Measurements from ENCODE around the gene PTBP2. TPM values are rescaled to one million over a fixed set of nuclear protein-coding genes. Genes with fewer than 3 reads are reported as not detected.

PTBP2 gene
- total RNA-seq, 2 donors from 2014 or later: 33.0 to 66.0 TPM

GRCh38 chr1:96837057-96837780, 115.6 kb downstream of the PTBP2 start:
- Histone ChIP-seq H3K27me3 (replicated peaks; ENCODE audit: insufficient read depth) (no peaks in the 10 kb centered on the region), H3K4me3 (no peak overlapping the region), H3K9me3 (no peaks in the 10 kb centered on the region), H3K4me1 (ENCODE audit: control insufficient read depth in 1 of 2, low read depth in 2 of 2) (no peaks in the 10 kb centered on the region), H3K27ac (no peak overlapping the region), H3K36me3 (no peaks in the 10 kb centered on the region)
- no peak for ATAC-seq (ENCODE audit: insufficient number of reproducible peaks, low FRiP score, low read depth)
- TF ChIP-seq, protein P1, sequence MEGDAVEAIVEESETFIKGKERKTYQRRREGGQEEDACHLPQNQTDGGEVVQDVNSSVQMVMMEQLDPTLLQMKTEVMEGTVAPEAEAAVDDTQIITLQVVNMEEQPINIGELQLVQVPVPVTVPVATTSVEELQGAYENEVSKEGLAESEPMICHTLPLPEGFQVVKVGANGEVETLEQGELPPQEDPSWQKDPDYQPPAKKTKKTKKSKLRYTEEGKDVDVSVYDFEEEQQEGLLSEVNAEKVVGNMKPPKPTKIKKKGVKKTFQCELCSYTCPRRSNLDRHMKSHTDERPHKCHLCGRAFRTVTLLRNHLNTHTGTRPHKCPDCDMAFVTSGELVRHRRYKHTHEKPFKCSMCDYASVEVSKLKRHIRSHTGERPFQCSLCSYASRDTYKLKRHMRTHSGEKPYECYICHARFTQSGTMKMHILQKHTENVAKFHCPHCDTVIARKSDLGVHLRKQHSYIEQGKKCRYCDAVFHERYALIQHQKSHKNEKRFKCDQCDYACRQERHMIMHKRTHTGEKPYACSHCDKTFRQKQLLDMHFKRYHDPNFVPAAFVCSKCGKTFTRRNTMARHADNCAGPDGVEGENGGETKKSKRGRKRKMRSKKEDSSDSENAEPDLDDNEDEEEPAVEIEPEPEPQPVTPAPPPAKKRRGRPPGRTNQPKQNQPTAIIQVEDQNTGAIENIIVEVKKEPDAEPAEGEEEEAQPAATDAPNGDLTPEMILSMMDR (IDR thresholded peaks at IDR 0.05): no peak
- no peak for DNase-seq (ENCODE audit: low spot score)

DNA sequence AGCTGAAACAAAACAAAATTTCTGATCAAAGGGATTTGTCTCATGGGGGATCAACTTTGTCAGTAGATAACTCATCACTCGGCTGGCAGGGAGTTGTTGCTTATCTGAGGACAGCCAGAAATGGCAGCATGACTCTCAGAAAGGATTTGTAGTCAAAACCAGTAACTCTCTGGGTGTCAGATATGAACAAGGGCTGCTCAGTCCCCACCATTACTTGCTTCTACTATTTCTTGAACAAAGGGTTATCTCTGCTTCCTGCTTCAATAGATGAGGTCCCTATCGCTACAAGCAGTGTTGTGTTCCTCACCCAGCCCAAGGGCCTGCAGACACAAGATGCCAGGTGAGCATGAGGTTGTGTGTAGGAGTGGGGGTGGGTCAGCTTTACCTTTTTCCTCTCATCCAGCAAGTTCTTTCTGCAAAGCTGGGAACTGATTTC, 116.2 kb downstream of the PTBP2 start:
- H3K9me3 ChIP-seq: no peaks in the 10 kb centered on the region
- no peak for DNase-seq (ENCODE audit: low spot score)

GRCh38 chr1:96840396-96840795, 118.8 kb downstream of the PTBP2 start:
- no peak overlapping the region for H3K27ac ChIP-seq
- no peaks in the 10 kb centered on the region for H3K27me3 ChIP-seq (replicated peaks; ENCODE audit: insufficient read depth)

More for the DNA sequence above, 116.2 kb downstream of the PTBP2 start:
- H3K4me3 ChIP-seq: no peak overlapping the region
- H3K4me1 ChIP-seq (ENCODE audit: control insufficient read depth in 1 of 2, low read depth in 2 of 2): no peaks in the 10 kb centered on the region
- H3K27ac ChIP-seq: no peak overlapping the region
- no peak for ATAC-seq (ENCODE audit: insufficient number of reproducible peaks, low FRiP score, low read depth)
- H3K36me3 ChIP-seq: no peaks in the 10 kb centered on the region
- TF ChIP-seq, protein P1 (IDR thresholded peaks at IDR 0.05): no peak
- no peaks in the 10 kb centered on the region for H3K27me3 ChIP-seq (replicated peaks; ENCODE audit: insufficient read depth)

GRCh38 chr1:96842215-96842614, 120.6 kb downstream of the PTBP2 start:
- DNase-seq (ENCODE audit: low spot score): no peak
- Histone ChIP-seq H3K9me3 (no peaks in the 10 kb centered on the region), H3K27me3 (replicated peaks; ENCODE audit: insufficient read depth) (no peaks in the 10 kb centered on the region), H3K36me3 (no peaks in the 10 kb centered on the region), H3K27ac (no peak overlapping the region), H3K4me3 (no peak overlapping the region), H3K4me1 (ENCODE audit: control insufficient read depth in 1 of 2, low read depth in 2 of 2) (no peaks in the 10 kb centered on the region)
- no peak for ATAC-seq (ENCODE audit: insufficient number of reproducible peaks, low FRiP score, low read depth)
- TF ChIP-seq, protein P1 (IDR thresholded peaks at IDR 0.05): no peak

More at GRCh38 chr1:96840396-96840795, 118.8 kb downstream of the PTBP2 start:
- Histone ChIP-seq H3K36me3 (no peaks in the 10 kb centered on the region), H3K9me3 (no peaks in the 10 kb centered on the region), H3K4me3 (no peak overlapping the region), H3K4me1 (ENCODE audit: control insufficient read depth in 1 of 2, low read depth in 2 of 2) (no peaks in the 10 kb centered on the region)
- ATAC-seq (ENCODE audit: insufficient number of reproducible peaks, low FRiP score, low read depth): no peak
- no peak for DNase-seq (ENCODE audit: low spot score)
- TF ChIP-seq, protein P1 (IDR thresholded peaks at IDR 0.05): no peak

GRCh38 chr1:96843196-96843595, 121.6 kb downstream of the PTBP2 start:
- ATAC-seq (ENCODE audit: insufficient number of reproducible peaks, low FRiP score, low read depth) (no peak), DNase-seq (ENCODE audit: low spot score) (no peak)
- no peaks in the 10 kb centered on the region for H3K27me3 ChIP-seq (replicated peaks; ENCODE audit: insufficient read depth)
- TF ChIP-seq, protein P1 (IDR thresholded peaks at IDR 0.05): no peak
- H3K4me1 ChIP-seq (ENCODE audit: control insufficient read depth in 1 of 2, low read depth in 2 of 2): no peaks in the 10 kb centered on the region
- H3K4me3 ChIP-seq: no peak overlapping the region
- H3K9me3 ChIP-seq: no peaks in the 10 kb centered on the region
- H3K27ac ChIP-seq: no peak overlapping the region
- no peaks in the 10 kb centered on the region for H3K36me3 ChIP-seq
